Measurements from ENCODE around the gene WNT6. TPM values are rescaled to one million over a fixed set of nuclear protein-coding genes. Genes with fewer than 3 reads are reported as not detected.

The WNT6 gene
- total RNA-seq, 1 experiment from 2014 or later = 1.4 TPM

DNA sequence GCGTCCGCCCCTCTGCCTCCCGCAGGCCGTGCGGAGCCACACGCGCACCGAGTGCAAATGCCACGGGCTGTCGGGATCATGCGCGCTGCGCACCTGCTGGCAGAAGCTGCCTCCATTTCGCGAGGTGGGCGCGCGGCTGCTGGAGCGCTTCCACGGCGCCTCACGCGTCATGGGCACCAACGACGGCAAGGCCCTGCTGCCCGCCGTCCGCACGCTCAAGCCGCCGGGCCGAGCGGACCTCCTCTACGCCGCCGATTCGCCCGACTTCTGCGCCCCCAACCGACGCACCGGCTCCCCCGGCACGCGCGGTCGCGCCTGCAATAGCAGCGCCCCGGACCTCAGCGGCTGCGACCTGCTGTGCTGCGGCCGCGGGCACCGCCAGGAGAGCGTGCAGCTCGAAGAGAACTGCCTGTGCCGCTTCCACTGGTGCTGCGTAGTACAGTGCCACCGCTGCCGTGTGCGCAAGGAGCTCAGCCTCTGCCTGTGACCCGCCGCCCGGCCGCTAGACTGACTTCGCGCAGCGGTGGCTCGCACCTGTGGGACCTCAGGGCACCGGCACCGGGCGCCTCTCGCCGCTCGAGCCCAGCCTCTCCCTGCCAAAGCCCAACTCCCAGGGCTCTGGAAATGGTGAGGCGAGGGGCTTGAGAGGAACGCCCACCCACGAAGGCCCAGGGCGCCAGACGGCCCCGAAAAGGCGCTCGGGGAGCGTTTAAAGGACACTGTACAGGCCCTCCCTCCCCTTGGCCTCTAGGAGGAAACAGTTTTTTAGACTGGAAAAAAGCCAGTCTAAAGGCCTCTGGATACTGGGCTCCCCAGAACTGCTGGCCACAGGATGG lies 14.0 kb downstream of the WNT6 start:
- no peak overlapping the region for H2AFZ ChIP-seq (ENCODE audit: low read depth, low read length, poor library complexity, severe bottlenecking)
- RAD21 ChIA-PET (ENCODE audit: low non-redundant PET in 1 of 2, low total read pairs in 2 of 2, uncharacterized antibody in 2 of 2, unreplicated experiment in 2 of 2) = no interaction called here
- peaks cover 0 to 5% of the 10 kb centered on the region in 2 experiments; a peak in 2 of 4 replicates for H3K4me1 ChIP-seq (ENCODE audit: control insufficient read depth in 1 of 2, insufficient read depth in 2 of 2, low read length in 2 of 2)
- intact Hi-C loops (cut with micrococcal nuclease) = no loop called here
- ATAC-seq (no peak), DNase-seq (ENCODE audit: low read depth, low spot score) (no peak)
- TF ChIP-seq EZH2phosphoT487 (IDR thresholded peaks at IDR 0.05; ENCODE audit: borderline replicate concordance) (no peak), SIN3A (IDR thresholded peaks at IDR 0.05; ENCODE audit: low read depth) (no peak), CEBPB (IDR thresholded peaks at IDR 0.05; ENCODE audit: low read depth) (no peak), TCF7L2 (IDR thresholded peaks at IDR 0.05; ENCODE audit: borderline replicate concordance, extremely low read depth, insufficient read depth, insufficient read length) (no peak), CBX3 (IDR thresholded peaks at IDR 0.05; ENCODE audit: low read depth) (no peak), SRF (IDR thresholded peaks at IDR 0.05; ENCODE audit: low read depth) (no peak), ELF1 (IDR thresholded peaks at IDR 0.05; ENCODE audit: borderline replicate concordance, low read depth) (no peak)
- TF ChIP-seq, protein P1, sequence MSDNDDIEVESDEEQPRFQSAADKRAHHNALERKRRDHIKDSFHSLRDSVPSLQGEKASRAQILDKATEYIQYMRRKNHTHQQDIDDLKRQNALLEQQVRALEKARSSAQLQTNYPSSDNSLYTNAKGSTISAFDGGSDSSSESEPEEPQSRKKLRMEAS (IDR thresholded peaks at IDR 0.05) = no peak
- H3K9me2 ChIP-seq (ENCODE audit: insufficient read depth) = no peaks in the 10 kb centered on the region
- no peak overlapping the region for H3K9ac ChIP-seq (ENCODE audit: low read length)
- H3K36me3 ChIP-seq (ENCODE audit: control insufficient read depth in 1 of 2, insufficient read depth in 2 of 2, low read length in 2 of 2) = no peaks in the 10 kb centered on the region
- H3K4me2 ChIP-seq (ENCODE audit: low read length) = no peak overlapping the region
- H4K20me1 ChIP-seq (ENCODE audit: insufficient read depth) = no peaks in the 10 kb centered on the region
- POLR2A ChIA-PET = no interaction called here
- no peaks in the 10 kb centered on the region for H3K9me3 ChIP-seq (ENCODE audit: control insufficient read depth in 1 of 2, insufficient read depth in 1 of 2, low read depth in 1 of 2, low read length in 2 of 2)
- no peak overlapping the region for H3K4me3 ChIP-seq (replicated peaks in 1 of 2; ENCODE audit: low read depth in 1 of 2, low read length in 2 of 2)
- H3K27me3 ChIP-seq (ENCODE audit: insufficient read depth, low read length) = no peaks in the 10 kb centered on the region
- CTCF ChIA-PET = interaction anchor here (1.2 to 15.1 kb wide), 2 partner anchors 21 to 123 kb away, joined by 3 to 278 read pairs; no protein-coding TSS in a partner anchor
- no peak overlapping the region for H3K27ac ChIP-seq (ENCODE audit: low read depth, low read length)
- BruUV-seq (replicated peaks) = no TSS peak
- no peaks in the 10 kb centered on the region for H3K79me2 ChIP-seq (ENCODE audit: insufficient read depth, low read length)

Data from HCT116 (cell line).